Osteocyte (in vitro differentiated cells): ENCODE results near the gene C10orf105. TPM values are rescaled to one million over a fixed set of nuclear protein-coding genes. Genes with fewer than 3 reads are reported as not detected.

Source experiments
- DNase-seq: peaks from one replicate; pipeline ENCODE4 v3.0.0; 2021; ENCODE audit warnings: mixed read lengths; ENCODE audit not compliant: unreplicated experiment; ENCODE audit errors: extremely low spot score
- H3K27ac Mint-ChIP-seq: one replicate; pipeline ENCODE4 v1.8.0; 2021; ENCODE audit warnings: mild to moderate bottlenecking, mixed read lengths; ENCODE audit not compliant: unreplicated experiment
- H3K27me3 Mint-ChIP-seq: one replicate; pipeline ENCODE4 v1.8.0; 2021; ENCODE audit warnings: mixed read lengths; ENCODE audit not compliant: unreplicated experiment
- H3K36me3 Mint-ChIP-seq: one replicate; pipeline ENCODE4 v1.8.0; 2021; ENCODE audit warnings: mixed read lengths; ENCODE audit not compliant: unreplicated experiment
- H3K4me1 Mint-ChIP-seq: one replicate; pipeline ENCODE4 v1.8.0; 2021; ENCODE audit warnings: mixed read lengths; ENCODE audit not compliant: unreplicated experiment
- H3K4me3 Mint-ChIP-seq: one replicate; pipeline ENCODE4 v1.8.0; 2021; ENCODE audit warnings: mild to moderate bottlenecking, moderate library complexity, mixed read lengths; ENCODE audit not compliant: unreplicated experiment
- H3K9me3 Mint-ChIP-seq: one replicate; pipeline ENCODE4 v1.8.0; 2021; ENCODE audit warnings: mixed read lengths; ENCODE audit not compliant: unreplicated experiment
- total RNA-seq: library from RNA; stranded (reverse); gene quantifications from 2 replicates; pipeline ENCODE4 v1.2.1, GENCODE V29; 2021
- TF ChIP-seq, protein P1 (sequence below): fragments of 200-600 bp; sonication (generic); IDR thresholded peaks from 2 replicates; pipeline ENCODE4 v1.5.0; 2021; ENCODE audit warnings: antibody characterized with exemption, mild to moderate bottlenecking, moderate library complexity

C10orf105 gene
- total RNA-seq, 1 donor from 2014 or later, result not detected

DNA sequence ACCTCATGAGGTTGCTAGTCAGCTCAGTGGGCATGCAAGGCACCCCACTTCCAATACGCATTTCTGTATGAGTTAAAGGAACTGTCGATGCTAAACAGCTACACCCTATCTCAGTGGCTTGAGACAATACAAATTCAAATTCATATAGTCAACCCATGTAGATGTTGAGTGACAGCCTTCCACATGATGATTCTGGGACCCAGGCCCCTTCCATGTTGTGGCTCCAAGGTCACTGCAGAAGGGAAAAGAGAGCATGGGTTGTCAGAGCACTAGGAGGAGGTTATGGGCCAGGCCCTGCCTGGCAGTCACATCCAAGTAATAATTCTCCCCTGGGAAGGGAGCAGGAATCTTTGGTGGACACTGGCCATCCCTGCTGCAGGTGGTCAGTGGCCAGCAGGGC is 28.2 kb downstream of the C10orf105 start:
- peaks cover 12% of the 10 kb centered on the region for H3K27me3 Mint-ChIP-seq

DNA sequence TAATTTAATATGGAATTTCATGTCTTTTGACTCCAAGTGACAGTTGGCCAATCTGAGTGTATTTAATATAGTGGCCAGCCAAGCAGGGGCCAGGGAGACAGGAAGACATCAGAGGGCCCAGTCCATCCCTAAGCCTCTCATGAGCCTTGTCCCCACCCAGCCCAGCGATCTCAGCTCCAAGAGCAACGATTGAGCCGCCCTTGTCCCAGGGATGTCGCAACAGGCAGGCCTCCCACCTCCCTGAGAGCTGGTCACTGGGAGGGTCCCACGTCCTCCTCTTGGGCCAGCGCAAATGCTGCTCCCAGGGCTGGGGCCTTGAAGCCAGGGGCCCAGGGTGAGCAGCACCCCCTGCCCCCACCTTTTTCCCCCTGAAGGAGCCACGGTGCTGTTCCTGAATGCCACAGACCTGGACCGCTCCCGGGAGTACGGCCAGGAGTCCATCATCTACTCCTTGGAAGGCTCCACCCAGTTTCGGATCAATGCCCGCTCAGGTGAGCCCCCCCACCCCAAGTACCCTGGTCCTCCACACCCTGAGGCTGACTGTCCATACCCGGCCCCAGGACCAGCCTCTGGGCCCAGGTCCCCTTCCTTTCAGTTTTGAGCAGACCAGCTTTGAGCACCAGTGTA is 29.4 kb downstream of the C10orf105 start:
- Mint-ChIP-seq H3K4me1 (peaks cover 5% of the 10 kb centered on the region), H3K27ac (no peak overlapping the region), H3K36me3 (no peaks in the 10 kb centered on the region), H3K27me3 (peaks cover 18% of the 10 kb centered on the region), H3K9me3 (no peaks in the 10 kb centered on the region), H3K4me3 (no peak overlapping the region)
- TF ChIP-seq, protein P1, sequence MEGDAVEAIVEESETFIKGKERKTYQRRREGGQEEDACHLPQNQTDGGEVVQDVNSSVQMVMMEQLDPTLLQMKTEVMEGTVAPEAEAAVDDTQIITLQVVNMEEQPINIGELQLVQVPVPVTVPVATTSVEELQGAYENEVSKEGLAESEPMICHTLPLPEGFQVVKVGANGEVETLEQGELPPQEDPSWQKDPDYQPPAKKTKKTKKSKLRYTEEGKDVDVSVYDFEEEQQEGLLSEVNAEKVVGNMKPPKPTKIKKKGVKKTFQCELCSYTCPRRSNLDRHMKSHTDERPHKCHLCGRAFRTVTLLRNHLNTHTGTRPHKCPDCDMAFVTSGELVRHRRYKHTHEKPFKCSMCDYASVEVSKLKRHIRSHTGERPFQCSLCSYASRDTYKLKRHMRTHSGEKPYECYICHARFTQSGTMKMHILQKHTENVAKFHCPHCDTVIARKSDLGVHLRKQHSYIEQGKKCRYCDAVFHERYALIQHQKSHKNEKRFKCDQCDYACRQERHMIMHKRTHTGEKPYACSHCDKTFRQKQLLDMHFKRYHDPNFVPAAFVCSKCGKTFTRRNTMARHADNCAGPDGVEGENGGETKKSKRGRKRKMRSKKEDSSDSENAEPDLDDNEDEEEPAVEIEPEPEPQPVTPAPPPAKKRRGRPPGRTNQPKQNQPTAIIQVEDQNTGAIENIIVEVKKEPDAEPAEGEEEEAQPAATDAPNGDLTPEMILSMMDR, result no peak
- DNase-seq, result no peak

More for the DNA sequence above, 28.2 kb downstream of the C10orf105 start:
- TF ChIP-seq, protein P1, result no peak
- DNase-seq, result no peak
- Mint-ChIP-seq H3K36me3 (no peaks in the 10 kb centered on the region), H3K9me3 (no peaks in the 10 kb centered on the region), H3K4me1 (peaks cover 5% of the 10 kb centered on the region), H3K27ac (no peak overlapping the region), H3K4me3 (no peak overlapping the region)

DNA sequence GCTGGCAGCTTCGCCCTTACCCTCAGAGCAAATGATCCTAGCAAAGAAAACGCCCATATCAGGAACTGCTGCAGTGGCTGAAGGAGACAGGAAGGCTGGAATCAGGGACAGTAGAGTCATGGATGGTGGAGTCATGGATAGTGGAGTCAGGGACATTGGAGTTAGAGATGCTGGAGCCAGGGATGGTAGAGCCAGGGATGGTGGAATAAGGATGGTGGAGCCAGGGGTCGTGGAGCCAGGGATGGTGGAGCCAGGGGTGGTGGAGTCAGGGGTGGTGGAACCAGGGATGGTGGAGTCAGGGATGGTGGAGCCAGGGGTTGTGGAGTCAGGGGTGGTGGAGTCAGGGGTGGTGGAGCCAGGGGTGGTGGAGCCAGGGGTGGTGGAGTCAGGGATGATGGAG is 31.3 kb downstream of the C10orf105 start:
- Mint-ChIP-seq H3K27ac (no peak overlapping the region), H3K27me3 (peaks cover 22% of the 10 kb centered on the region), H3K9me3 (no peaks in the 10 kb centered on the region), H3K36me3 (no peaks in the 10 kb centered on the region), H3K4me1 (no peaks in the 10 kb centered on the region), H3K4me3 (no peak overlapping the region)
- no peak for DNase-seq
- TF ChIP-seq, protein P1, result no peak

DNA sequence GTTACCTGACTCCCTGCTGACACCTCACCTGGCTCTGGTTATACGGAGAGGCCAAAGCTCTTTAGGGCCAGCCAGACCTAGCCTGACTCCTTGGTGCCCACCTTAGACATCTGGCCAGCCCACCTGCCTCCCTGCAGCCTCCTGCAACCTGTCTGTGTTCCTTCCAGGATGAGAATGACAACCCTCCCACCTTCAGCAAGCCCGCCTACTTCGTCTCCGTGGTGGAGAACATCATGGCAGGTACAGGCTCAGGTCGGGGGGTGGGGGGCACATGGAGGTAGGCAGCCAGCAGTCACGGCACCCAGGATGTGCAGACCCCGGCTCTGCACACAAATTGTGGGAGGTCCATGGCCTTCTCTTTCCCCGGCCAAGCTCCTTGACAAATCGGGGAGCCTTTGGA is 32.1 kb downstream of the C10orf105 start:
- H3K36me3 Mint-ChIP-seq, result no peaks in the 10 kb centered on the region
- DNase-seq, result no peak

DNA sequence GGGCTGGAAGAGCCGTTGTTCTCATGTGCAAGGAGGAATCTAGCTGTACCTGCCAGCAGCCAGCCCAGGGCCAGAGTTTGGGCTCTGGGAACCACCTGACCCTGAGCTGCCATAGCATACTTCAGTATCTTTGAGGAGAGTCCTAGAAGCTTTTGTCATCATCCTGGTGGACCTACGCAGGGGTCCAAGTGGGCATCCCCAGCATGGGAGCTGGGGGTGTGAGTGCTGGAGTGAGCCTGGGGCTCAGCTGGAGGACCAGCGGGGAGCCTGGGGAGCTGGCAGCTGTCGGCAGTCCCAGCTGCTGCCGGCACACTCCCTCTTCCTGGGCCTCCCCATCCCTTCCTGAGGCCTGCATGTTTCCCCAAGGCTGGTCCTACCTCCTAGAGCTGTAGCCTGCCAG is 32.5 kb downstream of the C10orf105 start:
- no peak for DNase-seq
- TF ChIP-seq, protein P1, result no peak
- H3K4me1 Mint-ChIP-seq, result no peaks in the 10 kb centered on the region
- no peak overlapping the region for H3K4me3 Mint-ChIP-seq
- no peaks in the 10 kb centered on the region for H3K9me3 Mint-ChIP-seq
- peaks cover 30% of the 10 kb centered on the region for H3K27me3 Mint-ChIP-seq
- no peak overlapping the region for H3K27ac Mint-ChIP-seq
- no peaks in the 10 kb centered on the region for H3K36me3 Mint-ChIP-seq

More for the DNA sequence above, 32.1 kb downstream of the C10orf105 start:
- Mint-ChIP-seq H3K4me3 (no peak overlapping the region), H3K4me1 (no peaks in the 10 kb centered on the region), H3K27me3 (peaks cover 30% of the 10 kb centered on the region), H3K9me3 (no peaks in the 10 kb centered on the region), H3K27ac (no peak overlapping the region)
- TF ChIP-seq, protein P1, result no peak
